D721Med (cell line): ENCODE measurements around the gene NFKBIL1.
"Not testable (repeated sequence)": the region's sequence is repeated elsewhere in the genome, so short reads cannot be mapped to it uniquely, and the experiment has no call there.

Source experiments
- DNase-seq: peaks from one replicate; pipeline ENCODE4 v3.0.0; 2011; ENCODE audit warnings: low spot score; ENCODE audit not compliant: insufficient read length
- FAIRE-seq: peaks from 2 replicates; lab custom pipeline; 2011; peaks lifted over from hg19 to GRCh38; lab: Jason Lieb, UNC
- TF ChIP-seq, protein P1 (sequence below): IDR thresholded peaks from 2 replicates; pipeline ENCODE4 v1.5.1; 2012; ENCODE audit warnings: mild to moderate bottlenecking, control low read depth; ENCODE audit not compliant: insufficient read depth; ENCODE audit errors: missing control alignments

NFKBIL1 gene

DNA sequence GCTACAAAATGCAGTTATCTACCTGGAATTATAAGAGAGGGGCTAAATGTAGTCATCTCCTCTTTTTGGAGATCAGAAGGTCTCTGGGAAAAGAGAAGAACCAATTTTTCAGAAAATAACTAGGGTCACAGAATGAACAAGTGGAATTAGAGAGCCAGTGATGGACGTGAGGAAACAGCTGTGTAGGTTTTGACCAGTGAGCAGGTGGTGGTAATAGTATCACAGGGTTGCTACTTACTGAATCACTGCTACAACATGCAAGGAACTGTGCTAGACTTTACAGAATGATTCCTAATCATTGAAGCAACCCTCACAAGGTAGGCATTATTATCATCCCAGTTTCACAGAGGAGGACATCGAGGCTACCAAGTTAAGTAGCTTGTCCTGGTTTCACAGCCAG lies 2.7 kb upstream of the NFKBIL1 start:
- no peak for DNase-seq
- no peak for FAIRE-seq
- TF ChIP-seq, protein P1, sequence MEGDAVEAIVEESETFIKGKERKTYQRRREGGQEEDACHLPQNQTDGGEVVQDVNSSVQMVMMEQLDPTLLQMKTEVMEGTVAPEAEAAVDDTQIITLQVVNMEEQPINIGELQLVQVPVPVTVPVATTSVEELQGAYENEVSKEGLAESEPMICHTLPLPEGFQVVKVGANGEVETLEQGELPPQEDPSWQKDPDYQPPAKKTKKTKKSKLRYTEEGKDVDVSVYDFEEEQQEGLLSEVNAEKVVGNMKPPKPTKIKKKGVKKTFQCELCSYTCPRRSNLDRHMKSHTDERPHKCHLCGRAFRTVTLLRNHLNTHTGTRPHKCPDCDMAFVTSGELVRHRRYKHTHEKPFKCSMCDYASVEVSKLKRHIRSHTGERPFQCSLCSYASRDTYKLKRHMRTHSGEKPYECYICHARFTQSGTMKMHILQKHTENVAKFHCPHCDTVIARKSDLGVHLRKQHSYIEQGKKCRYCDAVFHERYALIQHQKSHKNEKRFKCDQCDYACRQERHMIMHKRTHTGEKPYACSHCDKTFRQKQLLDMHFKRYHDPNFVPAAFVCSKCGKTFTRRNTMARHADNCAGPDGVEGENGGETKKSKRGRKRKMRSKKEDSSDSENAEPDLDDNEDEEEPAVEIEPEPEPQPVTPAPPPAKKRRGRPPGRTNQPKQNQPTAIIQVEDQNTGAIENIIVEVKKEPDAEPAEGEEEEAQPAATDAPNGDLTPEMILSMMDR: no peak

DNA sequence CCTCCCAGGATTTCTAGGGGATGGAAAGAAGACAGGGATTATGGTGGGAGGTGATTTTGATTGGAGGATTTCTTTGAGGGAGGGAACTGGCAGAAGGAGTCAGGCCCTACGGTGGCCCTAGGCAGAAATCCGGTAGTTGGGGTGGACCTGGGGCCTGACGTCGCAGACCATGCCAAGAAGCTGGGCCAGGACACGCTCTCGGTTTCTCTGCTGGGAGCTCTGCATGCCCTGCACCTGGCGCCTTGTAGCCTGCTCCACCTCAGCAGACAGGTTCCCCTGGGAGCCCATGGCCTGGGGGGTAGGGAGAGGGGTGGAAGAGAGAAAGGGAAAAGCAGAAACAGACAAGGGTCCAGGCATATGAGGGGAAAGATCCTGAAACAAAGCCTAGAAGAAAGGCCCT lies 2.1 kb upstream of the NFKBIL1 start:
- TF ChIP-seq, protein P1: no peak
- DNase-seq (no peak), FAIRE-seq (no peak)

DNA sequence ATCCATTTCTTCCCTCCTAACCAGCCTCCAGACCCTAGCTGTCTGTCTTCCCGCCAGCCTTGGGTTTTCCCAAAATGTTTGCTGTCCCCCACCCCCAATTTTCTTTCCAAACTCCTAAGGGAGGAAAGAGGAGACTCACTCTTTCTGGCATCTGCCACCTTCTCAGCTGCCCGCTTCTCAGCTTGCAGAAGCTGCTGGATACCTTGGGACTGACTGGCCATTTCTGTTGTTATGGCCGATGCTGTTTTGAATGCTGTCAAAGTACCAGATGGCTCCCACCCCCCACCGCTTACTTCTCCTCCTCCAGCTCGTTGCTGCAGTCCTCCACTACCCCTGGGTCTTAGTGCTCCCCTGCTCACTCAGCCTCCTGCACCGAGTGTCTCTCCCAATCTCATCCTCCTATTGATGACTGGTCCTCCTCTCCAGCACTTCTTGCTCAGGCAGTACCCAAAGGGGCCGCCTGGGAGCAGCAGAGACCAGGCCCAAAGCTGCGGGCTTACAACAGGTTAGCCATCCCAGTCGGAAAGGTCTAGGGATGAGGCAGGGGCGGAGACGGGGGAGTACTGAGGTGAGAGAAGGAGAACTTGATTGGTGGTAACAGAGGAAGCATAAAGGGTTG lies 960 bp upstream of the NFKBIL1 start, which contains the start of gene ATP6V1G2:
TSS of gene ATP6V1G2 (minus strand) at position 270 of the 619 bp plus-strand sequence. CDS start at position 221, 49 bp downstream.
- no peak for DNase-seq
- TF ChIP-seq, protein P1: peak; percentile 98
- FAIRE-seq: no peak

DNA sequence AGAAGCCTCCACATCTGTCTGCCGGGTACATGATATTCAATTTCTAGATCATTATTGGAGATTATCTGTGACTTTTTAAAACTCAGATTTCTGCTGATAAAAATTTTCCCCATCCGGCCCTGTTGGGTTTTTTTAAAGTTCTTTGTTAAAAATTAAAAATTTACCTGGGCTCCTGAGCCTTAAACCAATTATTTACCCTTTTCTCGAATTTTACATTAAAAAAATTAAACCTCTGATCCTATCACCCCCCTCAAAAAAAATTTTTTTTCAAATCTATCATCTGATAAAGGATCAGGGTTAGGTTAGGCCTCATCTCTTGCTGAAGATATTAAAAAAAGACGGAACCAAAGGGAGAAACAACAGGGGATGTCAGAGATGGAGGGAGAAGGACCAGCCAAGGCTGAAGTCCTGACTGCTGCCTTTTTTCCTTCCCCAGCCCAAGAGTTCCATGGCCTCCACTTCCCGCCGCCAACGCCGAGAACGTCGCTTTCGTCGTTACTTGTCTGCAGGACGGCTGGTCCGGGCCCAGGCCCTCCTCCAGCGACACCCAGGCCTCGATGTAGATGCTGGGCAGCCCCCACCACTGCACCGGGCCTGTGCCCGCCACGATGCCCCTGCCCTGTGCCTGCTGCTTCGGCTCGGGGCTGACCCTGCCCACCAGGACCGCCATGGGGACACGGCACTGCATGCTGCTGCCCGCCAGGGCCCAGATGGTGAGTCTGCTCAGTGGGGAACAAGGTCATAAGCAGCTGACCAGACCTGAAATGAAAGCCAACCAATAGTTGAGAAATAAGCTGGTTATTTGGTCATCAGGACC lies 527 bp downstream of the NFKBIL1 start:
- TF ChIP-seq, protein P1: no peak
- no peak for FAIRE-seq
- DNase-seq: no peak

DNA sequence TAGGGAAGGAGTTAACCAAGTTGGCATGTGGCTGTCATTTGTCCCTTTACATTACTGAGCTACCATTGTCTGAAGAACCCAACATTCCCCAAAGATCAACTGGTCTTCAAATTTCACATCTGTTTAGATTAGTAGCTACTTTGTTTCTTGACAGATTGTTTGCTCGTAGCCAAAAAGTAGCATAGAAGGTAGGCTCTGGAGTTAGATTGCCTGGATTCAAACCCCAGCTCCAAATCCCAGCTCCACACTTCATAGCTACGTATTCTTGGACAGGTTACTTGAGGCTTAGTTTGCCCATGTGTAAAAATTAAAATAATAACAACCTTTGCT lies 1.1 kb downstream of the NFKBIL1 start:
- DNase-seq (no peak), FAIRE-seq (no peak)
- TF ChIP-seq, protein P1: no peak

DNA sequence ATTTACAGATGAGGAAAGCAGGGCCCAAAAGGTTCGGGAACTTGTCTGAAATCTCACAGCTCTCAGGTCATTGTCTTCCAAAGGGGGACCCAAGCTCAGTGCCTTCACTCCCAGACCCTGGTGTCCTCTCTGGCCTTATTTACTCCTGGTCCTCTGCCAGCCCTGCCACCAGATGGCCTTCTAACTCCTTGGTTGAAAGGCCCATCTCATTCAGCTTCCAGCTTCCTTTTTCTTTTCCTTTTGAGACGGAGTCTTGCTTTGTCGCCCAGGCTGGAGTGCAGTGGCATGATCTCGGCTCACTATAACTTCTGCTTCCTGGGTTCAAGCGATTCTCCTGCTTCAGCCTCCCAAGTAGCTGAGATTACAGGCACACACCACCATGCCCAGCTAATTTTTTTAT lies 4.0 kb downstream of the NFKBIL1 start:
- FAIRE-seq, DNase-seq: not testable (repeated sequence)
- TF ChIP-seq, protein P1: peak; percentile 44

DNA sequence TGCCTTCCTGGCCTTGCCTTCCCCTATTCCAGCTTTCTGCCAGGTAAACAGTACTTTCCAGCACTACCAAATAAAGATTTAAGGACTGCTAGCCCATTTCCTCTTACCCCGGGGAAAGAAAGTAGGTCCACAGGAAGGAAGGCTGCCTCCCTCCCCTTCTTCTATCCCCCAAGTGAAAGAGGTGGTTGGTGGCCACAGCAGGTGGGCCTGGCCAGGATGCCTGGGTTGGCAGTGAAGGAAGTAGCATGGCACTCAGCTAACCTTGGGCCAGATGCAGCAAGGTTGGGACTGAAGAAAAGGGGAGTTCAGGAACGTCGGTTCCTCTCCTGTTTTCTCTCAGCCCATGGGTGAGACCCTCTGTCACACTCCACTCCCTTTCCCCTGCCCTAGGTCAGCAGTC lies 8.9 kb downstream of the NFKBIL1 start:
- TF ChIP-seq, protein P1: no peak
- FAIRE-seq (no peak), DNase-seq (no peak)
